Measurements from ENCODE around the gene CNPY1.
A peak's percentile ranks its signal among the peaks of the same experiment; 100 is the strongest.

The CNPY1 gene

DNA sequence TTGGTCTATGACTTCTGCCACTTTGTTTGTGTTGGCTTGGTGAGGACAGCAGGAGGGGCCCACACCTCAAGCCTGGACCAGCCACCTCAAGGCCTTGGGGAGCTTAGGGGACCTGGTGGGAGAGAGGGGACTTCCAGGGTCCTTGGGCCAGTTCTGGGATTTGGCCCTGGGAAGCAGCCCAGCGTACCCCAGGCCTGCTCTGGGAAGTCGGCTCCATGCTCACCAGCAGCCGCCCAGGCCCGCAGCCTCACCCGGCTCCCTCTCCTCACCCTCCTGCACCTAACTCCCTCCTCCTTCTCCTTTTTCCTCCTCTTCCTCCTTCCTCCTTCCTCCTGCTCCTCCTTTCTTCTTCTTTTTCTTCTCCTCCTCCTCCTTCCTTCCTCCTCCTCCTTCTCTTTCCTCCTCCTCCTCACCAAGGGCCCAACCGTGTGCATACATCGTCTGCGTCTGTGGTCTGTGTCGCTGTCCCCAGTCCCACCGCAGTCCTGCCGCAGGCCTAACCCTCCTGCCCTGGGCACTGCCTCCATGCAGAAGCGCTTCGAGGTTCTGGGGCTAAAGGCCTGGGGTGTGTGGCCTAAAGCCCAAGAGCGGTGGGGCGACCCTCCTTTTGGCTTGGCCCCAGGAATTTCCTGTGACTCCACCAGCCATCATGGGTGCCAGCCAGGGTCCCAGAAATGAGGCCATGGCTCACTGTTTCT lies 83.1 kb downstream of the CNPY1 start:
- DNase-seq, result no peak

DNA sequence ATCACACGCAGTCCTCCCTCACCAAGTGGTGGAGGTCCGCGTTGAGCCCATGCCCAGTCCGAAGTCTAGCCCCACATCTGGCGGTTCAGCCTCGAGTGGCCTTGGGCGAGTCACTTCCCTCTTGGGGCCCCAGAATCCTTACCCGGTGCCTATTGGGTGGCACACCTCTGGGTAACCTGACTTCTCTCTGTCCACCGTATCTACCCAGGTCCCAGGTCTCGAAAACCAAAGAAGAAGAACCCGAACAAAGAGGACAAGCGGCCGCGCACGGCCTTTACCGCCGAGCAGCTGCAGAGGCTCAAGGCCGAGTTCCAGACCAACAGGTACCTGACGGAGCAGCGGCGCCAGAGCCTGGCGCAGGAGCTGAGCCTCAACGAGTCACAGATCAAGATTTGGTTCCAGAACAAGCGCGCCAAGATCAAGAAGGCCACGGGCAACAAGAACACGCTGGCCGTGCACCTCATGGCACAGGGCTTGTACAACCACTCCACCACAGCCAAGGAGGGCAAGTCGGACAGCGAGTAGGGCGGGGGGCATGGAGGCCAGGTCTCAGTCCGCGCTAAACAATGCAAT lies 84.1 kb downstream of the CNPY1 start:
- DNase-seq, result no peak

DNA sequence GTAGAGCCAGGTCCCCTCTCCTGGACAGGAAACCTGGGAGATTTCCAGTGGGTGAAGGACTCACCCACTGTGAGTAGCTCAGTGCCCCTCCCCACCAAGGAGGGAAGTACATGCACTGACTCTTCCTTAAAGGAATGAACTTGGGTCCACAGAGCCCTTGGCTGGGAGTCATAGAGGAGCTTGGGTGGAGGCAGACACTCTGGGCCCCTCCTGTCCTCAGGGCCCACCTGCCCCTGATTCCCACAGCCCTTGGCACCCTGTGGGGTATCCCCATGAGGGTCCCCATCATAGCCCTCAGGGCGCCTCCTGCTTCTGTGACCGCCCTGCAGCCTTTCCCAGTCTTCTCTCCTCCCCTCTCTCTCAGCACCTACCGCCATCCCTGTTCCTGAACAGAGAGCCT lies 84.7 kb downstream of the CNPY1 start:
- no peak for DNase-seq

DNA sequence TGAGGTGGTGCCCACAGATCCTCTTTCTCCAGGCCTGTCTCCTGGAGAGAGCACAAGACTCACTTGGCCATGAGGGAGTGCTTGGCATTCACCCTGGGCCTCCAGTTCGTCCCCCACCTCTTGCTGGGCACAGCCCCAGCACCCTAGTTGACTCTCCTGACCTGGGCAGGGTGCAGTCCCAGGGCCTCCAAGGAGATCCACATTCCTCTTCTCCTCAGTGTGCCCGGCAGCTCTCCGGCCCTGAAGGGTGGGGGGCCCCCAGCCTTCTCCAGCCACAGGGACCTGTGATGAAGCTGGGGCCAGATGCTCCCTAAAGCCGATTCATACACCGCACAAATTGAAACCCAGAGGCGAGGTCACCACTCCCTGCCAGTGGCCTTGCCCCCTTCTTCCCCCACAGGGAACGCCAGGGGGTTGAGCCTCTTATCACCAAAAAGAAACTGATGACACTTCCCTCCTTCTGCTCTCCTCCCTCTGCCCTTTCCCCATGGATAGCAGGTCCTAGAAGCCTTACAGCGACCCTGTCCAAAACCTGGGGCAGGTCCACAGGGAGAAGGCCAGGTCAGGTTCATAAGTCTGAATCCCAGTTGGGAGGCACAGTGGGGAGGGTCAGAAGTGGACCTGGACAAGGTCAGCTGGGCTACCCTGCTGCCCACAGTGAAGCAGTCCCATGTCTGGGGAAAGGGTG lies 85.3 kb downstream of the CNPY1 start:
- no peak for DNase-seq

DNA sequence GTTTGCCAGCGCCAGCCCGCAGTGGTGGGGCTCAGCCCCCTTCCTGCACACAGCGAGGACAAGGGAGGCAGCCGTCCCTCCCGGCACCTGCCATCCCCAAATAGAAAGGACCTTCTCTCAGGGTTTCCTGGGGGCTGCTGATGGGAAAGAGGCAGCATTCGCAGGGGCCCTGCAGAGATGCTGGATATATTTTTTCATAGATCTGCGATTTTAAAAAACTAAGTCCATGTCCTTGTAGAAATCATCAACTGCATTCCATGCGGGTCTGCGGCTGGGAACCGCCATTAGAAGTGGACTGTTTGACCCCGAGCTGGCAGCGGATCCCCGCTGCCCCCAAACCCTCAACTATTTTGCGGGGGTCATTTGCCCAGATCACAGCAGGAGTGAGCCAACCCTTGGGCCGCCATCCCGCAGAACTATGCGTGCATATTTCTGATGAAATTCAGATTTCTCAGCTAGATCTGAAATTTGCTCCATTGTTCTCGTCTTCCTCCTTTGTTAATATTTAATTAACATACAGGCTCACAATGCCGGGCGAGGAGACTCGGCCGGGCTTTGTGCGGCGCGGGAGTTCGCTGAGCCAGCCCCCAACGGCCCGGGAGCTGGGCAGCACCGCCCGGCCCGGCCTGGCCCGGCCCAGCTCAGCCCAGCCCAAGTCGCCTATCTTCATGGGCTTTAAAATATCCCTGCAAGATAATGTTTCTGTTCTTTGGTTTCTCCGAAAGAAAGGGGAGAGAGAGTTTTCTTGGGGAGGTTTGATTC lies 86.5 kb downstream of the CNPY1 start:
- DNase-seq, result no peak

DNA sequence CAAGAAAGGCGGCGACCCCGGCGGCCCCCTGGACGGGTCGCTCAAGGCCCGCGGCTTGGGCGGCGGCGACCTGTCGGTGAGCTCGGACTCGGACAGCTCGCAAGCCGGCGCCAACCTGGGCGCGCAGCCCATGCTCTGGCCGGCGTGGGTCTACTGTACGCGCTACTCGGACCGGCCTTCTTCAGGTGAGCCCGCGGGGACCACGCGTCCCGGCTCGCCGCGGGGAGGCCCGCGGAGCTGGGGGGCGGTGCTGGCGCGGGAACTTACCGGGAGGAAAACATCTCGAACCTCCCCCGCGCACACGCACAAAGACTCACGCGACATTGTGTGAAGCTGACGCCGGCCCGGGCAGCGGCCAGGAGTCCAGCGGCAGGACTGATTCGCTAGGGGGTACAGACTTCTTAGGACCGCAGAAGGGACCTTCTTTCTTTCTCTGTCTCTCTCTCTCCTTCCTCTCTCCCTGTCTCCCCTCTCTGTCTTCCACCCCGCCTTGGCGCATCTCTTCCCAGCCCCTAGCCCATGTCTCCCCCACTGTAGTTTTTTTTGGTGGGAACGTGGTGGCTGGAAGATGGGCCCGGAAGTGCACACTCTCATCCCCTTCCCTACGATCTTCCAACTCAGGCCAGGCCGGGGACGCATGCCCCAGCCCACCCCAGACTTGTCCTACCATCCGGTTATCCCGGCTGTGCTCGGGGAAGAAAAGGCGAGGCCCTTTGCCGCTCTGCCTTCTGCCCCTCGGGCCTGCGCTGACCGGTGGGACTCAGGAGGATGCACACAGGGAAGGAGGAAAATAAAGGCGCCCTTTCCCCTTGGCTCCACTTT lies 87.3 kb downstream of the CNPY1 start:
- DNase-seq, result no peak

DNA sequence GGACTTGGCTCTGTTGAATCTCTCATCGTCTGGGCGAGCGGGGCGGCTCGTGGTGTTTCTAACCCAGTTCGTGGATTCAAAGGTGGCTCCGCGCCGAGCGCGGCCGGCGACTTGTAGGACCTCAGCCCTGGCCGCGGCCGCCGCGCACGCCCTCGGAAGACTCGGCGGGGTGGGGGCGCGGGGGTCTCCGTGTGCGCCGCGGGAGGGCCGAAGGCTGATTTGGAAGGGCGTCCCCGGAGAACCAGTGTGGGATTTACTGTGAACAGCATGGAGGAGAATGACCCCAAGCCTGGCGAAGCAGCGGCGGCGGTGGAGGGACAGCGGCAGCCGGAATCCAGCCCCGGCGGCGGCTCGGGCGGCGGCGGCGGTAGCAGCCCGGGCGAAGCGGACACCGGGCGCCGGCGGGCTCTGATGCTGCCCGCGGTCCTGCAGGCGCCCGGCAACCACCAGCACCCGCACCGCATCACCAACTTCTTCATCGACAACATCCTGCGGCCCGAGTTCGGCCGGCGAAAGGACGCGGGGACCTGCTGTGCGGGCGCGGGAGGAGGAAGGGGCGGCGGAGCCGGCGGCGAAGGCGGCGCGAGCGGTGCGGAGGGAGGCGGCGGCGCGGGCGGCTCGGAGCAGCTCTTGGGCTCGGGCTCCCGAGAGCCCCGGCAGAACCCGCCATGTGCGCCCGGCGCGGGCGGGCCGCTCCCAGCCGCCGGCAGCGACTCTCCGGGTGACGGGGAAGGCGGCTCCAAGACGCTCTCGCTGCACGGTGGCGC lies 88.1 kb downstream of the CNPY1 start, which contains the start of gene EN2:
Gene EN2, plus strand, starts transcription at position 19 of the 767 bp plus-strand sequence. Its CDS starts 249 bp downstream, at position 268.
- peak; percentile 45 for DNase-seq

DNA sequence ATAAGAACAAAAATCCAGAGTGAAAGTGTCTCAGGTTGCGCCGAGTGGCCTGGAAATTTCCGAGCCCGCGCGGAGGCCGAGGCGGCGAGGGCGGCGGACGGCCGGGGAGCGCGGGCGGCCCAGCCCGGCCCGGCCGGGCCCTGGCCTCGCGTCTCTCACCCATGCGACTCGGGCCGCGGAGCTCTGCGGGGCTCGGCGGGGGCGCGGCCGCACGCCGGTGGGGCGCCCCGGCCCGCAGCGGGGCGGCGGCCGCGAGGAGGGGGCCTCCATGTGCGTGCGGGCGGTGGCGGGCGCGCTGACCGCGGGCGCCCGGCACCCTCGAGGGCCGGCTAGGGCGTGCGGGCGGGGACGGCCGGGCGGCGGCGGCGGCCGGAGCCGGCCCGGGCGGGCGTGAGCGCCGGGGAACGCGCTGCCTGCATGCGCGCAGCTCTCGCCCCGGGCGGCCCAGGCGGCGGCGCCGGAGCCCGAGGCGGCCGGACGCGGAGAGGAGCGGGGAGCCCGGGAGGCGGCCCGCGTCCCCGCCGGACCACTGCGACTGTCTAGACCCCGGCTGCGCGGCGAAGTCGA lies 88.7 kb downstream of the CNPY1 start:
- DNase-seq, result no peak

DNA sequence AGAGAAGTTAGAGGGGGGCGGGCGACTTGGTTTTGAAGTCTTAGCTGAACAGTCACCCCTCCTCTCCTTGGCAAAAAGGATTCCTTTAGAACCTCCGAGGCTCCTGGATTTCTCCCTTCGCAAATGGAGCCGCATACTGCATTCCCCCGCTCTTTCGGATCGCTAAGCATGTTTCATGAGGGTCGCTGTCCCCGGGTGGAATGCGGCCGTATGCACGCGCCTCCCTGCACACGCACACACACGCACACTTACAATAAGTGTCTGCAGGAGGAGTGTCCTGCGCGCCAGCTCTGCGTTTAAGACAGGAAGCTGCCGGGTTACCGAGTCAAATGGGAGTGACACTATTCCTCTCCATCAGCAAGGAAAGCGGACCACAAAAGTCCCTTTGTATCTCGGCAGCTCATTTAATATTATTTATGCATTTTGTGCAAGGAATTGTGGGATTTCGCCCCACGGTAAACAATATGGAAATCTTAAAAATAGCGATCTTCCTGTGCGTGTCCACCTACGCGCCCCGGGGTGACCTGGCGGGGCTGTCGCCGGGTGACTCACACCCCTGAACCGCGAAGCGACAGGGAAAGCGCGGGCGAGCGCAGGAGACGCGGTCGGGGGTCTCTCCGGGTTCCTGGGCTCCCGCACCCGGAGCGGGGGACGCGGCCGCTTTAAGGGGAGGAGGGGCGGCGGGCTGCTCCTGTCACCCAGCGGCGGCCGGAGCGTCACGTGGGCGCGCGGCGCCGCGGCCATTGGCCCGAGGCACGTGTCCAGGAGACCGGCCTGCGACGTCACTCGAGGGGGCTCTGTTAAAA lies 89.4 kb downstream of the CNPY1 start:
- peak; percentile 66 for DNase-seq

DNA sequence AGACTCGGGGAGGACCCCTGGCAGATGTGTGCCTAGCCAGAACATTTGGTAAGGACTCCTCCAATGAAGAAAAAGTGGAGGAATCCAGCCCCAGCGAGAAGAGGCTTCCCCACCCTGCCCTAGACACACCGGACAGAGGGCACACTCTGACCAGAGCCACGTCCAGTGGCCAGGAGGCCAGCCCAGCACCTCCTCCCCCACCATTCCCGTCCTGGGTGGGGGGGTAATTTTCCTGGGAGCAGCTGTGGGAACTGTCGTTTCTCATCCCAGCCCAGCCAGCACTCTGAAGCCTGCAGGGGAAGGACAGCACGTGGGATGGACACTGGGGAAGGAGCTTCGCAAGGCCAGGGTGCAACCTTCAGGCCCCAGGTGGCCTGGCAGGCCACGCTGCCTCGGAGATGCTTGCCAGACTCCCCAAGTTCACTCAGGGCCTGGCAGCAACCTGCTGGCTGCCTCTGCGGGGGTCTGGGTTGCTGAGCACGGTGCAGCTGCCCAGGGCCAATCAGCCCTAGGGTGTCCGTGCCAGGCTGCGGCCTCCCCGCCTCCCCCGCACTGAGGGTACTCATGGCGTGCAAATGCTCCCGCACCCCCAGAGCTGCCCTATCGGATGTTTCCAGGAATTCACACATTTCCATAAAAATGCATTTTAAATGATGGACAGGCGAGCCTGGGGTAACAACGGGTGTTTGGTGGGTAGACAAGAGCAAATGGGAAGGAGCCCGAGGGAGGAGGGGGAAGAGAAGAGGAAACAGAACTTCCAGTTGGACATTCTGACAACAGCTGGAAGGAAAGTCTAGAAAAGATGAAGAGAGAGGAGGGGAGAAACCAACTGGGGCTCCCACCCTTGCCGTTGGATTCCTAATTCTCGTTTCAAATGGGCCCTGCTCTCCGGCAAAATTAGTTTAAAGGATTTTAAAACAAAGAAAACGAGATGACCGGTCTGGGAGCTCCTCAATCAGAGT lies 90.3 kb downstream of the CNPY1 start:
- no peak for DNase-seq

DNA sequence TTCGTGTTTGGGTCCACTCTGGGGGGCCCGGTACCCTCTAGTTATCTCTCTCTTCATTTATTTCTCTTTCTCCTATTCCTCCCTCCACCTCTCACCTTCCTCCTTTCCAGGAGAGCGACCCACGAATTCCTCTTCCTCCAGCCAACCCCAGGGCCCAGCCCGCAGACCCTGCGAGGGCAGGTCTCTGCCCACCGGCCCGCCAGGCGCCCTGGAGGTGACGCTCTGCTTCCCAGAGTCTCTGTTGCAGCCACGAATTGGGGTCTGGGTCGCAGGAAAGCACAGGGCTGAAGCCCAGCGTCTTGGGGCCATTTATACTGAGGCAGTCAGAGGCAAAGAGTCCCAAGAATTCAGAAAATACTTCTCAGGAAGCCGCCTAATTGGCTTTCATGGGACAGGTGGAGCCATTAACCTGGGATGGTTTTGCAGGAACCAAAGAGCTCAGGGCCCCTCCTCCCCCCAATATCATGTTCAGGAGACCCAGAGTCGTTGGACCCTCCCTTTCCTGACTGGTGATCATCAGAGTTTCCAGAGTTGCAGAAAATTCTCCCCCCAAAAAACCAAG lies 91.1 kb downstream of the CNPY1 start:
- no peak for DNase-seq

DNA sequence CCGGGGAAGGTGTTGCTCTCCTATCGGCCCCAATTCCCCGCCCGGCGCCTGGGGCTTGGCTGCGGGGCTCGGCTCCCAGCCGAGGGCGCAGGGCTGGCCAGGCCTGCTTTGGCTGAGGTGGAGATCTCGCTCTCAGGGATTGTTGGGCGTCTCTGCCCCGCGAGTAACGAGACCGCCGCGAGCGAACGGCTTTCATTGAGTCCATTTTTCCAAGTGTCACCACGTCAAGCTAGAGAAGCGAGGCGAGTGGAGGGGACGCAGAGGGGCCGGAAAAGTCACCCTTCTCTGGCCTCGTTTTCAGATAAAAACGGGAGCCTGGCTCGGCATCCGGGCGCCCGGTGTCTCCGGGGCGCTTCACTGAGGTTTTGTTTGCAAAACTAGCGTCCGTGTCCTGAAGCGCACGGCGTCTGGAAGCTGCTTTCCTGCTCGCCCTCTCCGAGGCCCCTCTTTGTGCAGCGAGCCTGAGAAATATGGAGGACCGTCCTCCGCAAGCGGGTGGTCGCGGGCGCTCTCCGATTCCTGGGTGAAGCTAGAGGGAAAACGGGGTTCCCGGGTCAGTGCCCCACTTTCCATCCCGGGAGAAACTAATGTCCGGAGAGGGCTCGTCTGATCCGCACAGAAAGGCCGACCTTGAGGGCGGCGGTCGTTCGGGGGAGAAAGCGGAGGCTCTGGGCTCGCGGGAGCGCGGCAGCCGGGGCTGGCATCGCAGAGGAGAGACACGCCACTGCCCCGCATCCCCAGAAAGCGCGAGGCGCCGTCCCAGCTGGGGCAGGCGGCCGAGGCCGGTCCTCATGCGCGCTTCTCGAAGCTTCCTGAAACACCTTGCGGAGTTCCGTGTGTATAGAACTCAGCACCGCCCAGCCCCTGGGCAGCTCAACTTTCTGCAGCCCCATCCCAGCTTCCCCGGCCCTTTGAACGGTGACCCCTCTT lies 91.9 kb downstream of the CNPY1 start:
- no peak for DNase-seq

DNA sequence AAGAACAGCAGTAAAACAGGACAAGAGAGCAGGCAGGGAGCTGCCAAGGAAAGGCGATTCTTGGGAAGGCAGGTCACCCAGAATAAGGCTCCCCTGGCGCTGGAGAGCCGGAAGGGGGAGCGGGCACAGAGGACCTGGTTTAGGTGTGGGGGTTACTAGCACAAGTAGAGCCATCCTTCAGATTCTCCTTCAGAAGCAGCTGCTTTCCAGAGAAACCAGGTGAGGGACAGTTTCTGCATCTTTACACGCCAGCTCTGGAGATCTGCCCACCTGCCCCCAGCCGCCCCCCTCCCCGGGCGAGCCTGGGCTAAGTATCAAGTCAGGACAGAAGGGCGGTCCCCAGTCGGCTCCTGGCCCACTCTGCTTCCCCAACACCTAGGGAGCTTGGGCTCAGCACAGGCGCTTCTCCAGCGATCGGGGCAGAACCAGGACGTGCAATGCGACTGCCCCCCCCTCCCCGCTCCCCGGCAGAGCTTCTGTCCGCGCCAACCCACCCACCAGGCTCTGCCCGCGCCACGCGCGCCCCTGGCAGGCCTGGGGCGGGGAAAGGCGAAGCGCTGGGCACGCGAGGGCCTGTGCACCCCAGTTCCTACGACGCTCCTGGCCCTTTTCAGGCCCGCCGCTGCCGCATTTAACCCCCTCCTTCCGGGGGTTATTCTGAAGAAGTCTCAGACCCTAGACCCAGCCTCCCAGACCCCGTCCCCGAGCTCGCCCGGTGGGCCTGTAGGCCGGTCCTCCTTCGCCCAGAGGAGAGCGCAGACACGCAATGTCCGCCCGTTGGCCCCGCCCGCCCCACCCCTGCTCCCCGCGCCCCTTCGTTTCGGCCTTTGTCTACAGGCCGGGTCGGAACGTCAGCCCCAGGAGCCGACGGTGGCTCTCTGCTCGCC lies 92.8 kb downstream of the CNPY1 start:
- DNase-seq, result no peak

DNA sequence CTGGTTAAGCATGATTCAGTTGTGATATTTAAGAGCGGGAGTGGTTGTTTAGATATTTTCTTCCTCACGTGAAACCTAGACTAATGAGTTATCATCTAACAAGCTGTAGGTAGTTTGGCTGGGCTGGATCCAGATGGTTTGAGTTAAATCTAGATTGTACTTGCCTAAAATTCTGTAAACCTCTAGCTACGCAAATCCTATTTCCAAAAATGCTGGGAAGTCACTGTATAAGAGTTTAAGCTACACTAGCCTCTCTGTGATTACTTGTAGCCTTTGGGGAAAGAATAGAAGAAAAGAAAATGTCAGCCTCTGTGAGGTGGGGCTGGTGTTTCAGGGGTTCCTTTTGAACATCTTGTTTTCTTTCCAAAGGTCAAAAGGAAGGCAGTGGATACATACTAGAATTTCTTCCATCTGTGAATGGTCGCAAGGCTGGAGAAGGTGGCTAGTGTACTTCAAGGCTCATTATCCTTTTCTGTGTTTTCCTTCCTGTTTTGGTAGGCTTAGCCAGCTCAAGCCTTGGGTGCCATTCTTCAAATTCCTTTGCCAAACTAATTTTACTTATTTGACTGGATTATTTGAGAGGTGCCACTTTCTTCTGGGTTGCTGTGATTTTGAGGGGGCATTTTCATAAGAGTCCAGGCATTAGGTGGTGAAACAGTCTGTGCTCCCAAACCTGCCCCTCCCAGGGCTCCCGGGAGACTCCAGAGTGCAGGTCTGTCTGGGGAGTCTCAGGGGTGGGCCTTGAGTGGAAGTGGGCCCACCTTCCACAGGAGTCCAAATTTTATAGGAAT lies 93.7 kb downstream of the CNPY1 start:
- no peak for DNase-seq

DNA sequence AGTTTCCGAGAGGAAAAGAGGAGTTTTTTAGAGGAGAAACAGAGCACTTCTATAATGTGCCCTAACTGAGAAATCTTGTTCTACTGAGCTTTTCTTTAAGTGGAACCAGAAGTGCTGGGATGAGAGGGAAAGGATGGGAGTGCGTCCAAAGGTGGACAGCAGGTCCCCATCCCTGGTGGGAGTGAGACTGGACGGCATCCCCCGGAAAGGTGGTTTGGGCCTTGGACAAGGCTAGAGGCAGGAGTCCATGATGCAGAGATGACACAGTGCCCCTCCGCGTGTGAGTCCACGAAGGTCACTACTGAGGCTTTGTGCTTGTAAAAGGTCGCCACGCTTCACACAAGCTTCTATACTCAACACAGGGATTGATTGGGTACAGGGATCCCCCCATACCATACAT lies 94.5 kb downstream of the CNPY1 start:
- no peak for DNase-seq

Measured in NCI-H69 (cell line).